Breast epithelium (tissue), 4 donors: Measurements from ENCODE around the gene NAALADL2. TPM values are rescaled to one million over a fixed set of nuclear protein-coding genes. Genes with fewer than 3 reads are reported as not detected.

Experiments
- DNase-seq, 2 donors: peaks; one replicate each; pipeline ENCODE4 v3.0.0-alpha.2; 2019; ENCODE audit warnings: low spot score in 2 of 2
- H3K27ac ChIP-seq, 2 donors: fragments of 200-600 bp; sonication (generic) in 1 of 2; one replicate each; pipeline ENCODE4 v1.5.1; 2016 to 2019; ENCODE audit warnings: mild to moderate bottlenecking in 1 of 2
- H3K27me3 ChIP-seq, 2 donors: fragments of 200-600 bp; sonication (generic) in 1 of 2; one replicate each; pipeline versions ENCODE4 v1.5.1 to v1.6.0; 2017 to 2019; ENCODE audit warnings: control low read depth in 1 of 2, mild to moderate bottlenecking in 1 of 2
- H3K36me3 ChIP-seq: fragments of 200-600 bp; one replicate; pipeline ENCODE4 v1.5.1; 2019
- H3K4me1 ChIP-seq, 2 donors: fragments of 200-600 bp; sonication (generic); one replicate each; pipeline ENCODE4 v1.5.1; 2016 to 2019; ENCODE audit warnings: control low read depth in 1 of 2
- H3K4me3 ChIP-seq, 3 donors: fragments of 200-600 bp; sonication (generic); 1 replicate in 2 of 3; 2 replicates in 1 of 3; pipeline ENCODE4 v1.5.1; 2016 to 2019; ENCODE audit warnings: mild to moderate bottlenecking in 3 of 3, moderate library complexity in 2 of 3
- H3K9me3 ChIP-seq, 2 donors: fragments of 200-600 bp; sonication (generic) in 1 of 2; one replicate each; pipeline ENCODE4 v1.5.1; 2016 to 2019; ENCODE audit warnings: control low read depth in 1 of 2
- CTCF ChIP-seq, 3 donors: fragments of 450-650 bp; IDR thresholded peaks; one replicate each; pipeline ENCODE4 v1.5.1; 2016 to 2017; ENCODE audit warnings: antibody characterized with exemption in 3 of 3, mild to moderate bottlenecking in 3 of 3, moderate library complexity in 3 of 3
- POLR2A ChIP-seq: fragments of 450-650 bp; IDR thresholded peaks from one replicate; pipeline ENCODE4 v1.6.1; 2016; ENCODE audit warnings: antibody characterized with exemption, mild to moderate bottlenecking, moderate library complexity
- POLR2AphosphoS5 ChIP-seq, 3 donors: sonication (generic); formaldehyde crosslinking; IDR thresholded peaks; one replicate each; pipeline ENCODE4 v1.6.1; 2017; ENCODE audit warnings: antibody characterized with exemption in 3 of 3
- intact Hi-C: fragments of 100-400 bp; cut with DNase I; formaldehyde crosslinking; loops from one replicate; pipeline ENCODE4 v1.15.1; 2023; ENCODE audit warnings: low total_unique reads
- total RNA-seq, 3 donors: library from RNA; depleted of rRNA; stranded (reverse); fragments of >200 nt; gene quantifications; one replicate each; pipeline ENCODE4 v1.1.0, GENCODE V29; 2016

NAALADL2 gene
- total RNA-seq, 3 donors from 2014 or later: 12.0 to 69.5 (median 53.9) TPM

GRCh38 chr3:175486255-175486654 is 627.1 kb downstream of the NAALADL2 start:
- Histone ChIP-seq H3K36me3 (no peaks in the 10 kb centered on the region), H3K4me1 (no peaks in the 10 kb centered on the region), H3K4me3 (no peak overlapping the region), H3K27ac (no peak overlapping the region), H3K27me3 (no peaks in the 10 kb centered on the region), H3K9me3 (no peaks in the 10 kb centered on the region)
- intact Hi-C loops: no loop called here
- no peak for DNase-seq
- TF ChIP-seq POLR2A: no peak
- no peak for TF ChIP-seq POLR2AphosphoS5 (IDR thresholded peaks at IDR 0.05)
- no peak for TF ChIP-seq CTCF (IDR thresholded peaks at IDR 0.05)

GRCh38 chr3:175489406-175489805 is 630.3 kb downstream of the NAALADL2 start:
- Histone ChIP-seq H3K9me3 (no peaks in the 10 kb centered on the region), H3K36me3 (no peaks in the 10 kb centered on the region), H3K4me3 (no peak overlapping the region), H3K27me3 (no peaks in the 10 kb centered on the region), H3K4me1 (no peaks in the 10 kb centered on the region), H3K27ac (no peak overlapping the region)
- TF ChIP-seq CTCF (IDR thresholded peaks at IDR 0.05) (no peak), POLR2A (no peak), POLR2AphosphoS5 (IDR thresholded peaks at IDR 0.05) (no peak)
- DNase-seq: no peak
- intact Hi-C loops: no loop called here

DNA sequence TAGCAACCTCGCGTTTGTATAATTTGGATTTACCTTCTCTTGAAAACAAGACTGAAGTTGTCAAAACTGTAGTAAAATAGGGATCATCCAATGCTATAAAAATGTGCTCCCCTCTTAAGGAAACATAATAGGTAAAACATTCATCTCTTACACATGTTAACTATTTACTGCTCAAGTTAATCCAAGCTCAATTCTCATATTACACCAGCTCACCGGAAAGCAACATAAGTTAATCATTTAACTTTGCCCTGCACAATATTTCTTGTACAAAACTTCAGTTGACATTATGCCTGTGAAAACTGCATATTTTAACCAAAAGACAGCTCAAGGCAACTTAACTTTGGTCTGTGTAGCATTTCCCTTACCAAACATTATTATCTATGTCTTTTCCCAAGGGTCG is 634.2 kb downstream of the NAALADL2 start:
- no peak for DNase-seq
- Histone ChIP-seq H3K36me3 (no peaks in the 10 kb centered on the region), H3K9me3 (no peaks in the 10 kb centered on the region), H3K27ac (no peak overlapping the region), H3K27me3 (no peaks in the 10 kb centered on the region), H3K4me1 (no peaks in the 10 kb centered on the region), H3K4me3 (no peak overlapping the region)
- intact Hi-C loops: no loop called here
- no peak for TF ChIP-seq CTCF (IDR thresholded peaks at IDR 0.05)

- H3K4me1 ChIP-seq: no peaks in the 10 kb centered on the region
- H3K27ac ChIP-seq: no peak overlapping the region
- DNase-seq: no peak
- H3K4me3 ChIP-seq: no peak overlapping the region
- no peaks in the 10 kb centered on the region for H3K36me3 ChIP-seq
- no peaks in the 10 kb centered on the region for H3K27me3 ChIP-seq
- TF ChIP-seq POLR2AphosphoS5 (IDR thresholded peaks at IDR 0.05) (no peak), POLR2A (no peak), CTCF (IDR thresholded peaks at IDR 0.05) (no peak)
- intact Hi-C loops: no loop called here
- no peaks in the 10 kb centered on the region for H3K9me3 ChIP-seq
Measured at GRCh38 chr3:175495331-175495730, 636.2 kb downstream of the NAALADL2 start.

- peaks cover 0 to 7% of the 10 kb centered on the region in 2 donors for H3K9me3 ChIP-seq
- no peaks in the 10 kb centered on the region for H3K27me3 ChIP-seq
- TF ChIP-seq POLR2A (no peak), POLR2AphosphoS5 (IDR thresholded peaks at IDR 0.05) (no peak), CTCF (IDR thresholded peaks at IDR 0.05) (no peak)
- H3K36me3 ChIP-seq: no peaks in the 10 kb centered on the region
- H3K4me1 ChIP-seq: no peaks in the 10 kb centered on the region
- no peak for DNase-seq
- no peak overlapping the region for H3K27ac ChIP-seq
- intact Hi-C loops: no loop called here
- no peak overlapping the region for H3K4me3 ChIP-seq
Measured at GRCh38 chr3:175502155-175502554, 643.0 kb downstream of the NAALADL2 start.
